ENCODE results near the gene SLC25A4.
A peak's percentile ranks its signal among the peaks of the same experiment; 100 is the strongest.
"Not testable (repeated sequence)": the region's sequence is repeated elsewhere in the genome, so short reads cannot be mapped to it uniquely, and the experiment has no call there.

Gene SLC25A4

GRCh38 chr4:185142912-185143600, at the start of gene SLC25A4:
Gene SLC25A4 (plus strand): TSS chr4:185143266. CDS start chr4:185143373, 107 bp downstream.
- DNase-seq, result peak; percentile 90

DNA sequence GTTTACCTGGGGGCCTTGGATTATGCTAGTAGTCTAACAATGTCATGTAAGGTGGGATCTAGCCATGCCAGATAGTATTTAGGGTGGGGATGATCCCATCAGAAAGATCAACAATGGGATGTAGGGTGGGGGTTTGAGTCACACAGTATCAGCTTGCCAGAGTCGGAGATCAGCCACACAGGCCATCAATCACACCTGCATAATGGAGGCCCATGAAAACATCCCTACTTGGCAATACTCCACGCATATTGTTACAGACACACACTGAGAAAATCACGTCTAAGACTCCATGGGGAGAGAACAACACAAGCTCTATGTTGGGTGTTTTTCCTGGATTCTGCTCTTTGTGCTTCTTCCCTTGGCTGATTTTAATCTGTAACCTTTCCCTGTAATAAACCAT, 49.5 kb upstream of the SLC25A4 start:
- peak; percentile 2 for DNase-seq

DNA sequence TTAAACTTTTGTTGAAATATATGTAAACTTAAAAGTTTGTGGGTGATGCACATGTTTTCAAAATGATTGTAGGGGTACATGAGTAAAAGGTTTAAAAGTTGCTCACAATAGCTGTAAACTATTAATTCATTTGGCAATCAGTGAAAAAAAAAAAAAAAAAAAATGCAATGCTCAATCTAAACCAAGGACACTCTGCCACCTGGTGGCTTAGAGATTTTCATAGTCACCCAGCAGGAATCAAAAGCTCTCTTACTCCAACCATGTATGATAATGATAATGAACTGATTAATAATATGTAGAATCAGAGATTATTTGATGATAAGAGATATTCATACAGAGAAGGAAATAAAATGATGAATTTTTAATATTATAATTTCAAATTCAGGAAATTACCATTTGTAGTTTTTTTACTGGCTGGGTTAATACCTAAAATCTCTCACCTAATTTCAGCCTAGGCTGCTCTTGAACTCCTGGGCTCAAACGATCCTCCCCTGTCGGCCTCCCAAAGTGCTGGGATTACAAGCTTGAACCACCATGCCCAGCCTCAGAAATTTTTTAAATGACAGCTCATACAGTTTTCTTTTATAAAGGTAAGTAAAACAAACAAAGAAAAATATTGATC, 46.9 kb upstream of the SLC25A4 start:
- peak; percentile 36 for DNase-seq

GRCh38 chr4:185098474-185098873, 44.6 kb upstream of the SLC25A4 start:
- no peak for DNase-seq

GRCh38 chr4:185099024-185099682, 43.9 kb upstream of the SLC25A4 start:
- DNase-seq, result no peak

DNA sequence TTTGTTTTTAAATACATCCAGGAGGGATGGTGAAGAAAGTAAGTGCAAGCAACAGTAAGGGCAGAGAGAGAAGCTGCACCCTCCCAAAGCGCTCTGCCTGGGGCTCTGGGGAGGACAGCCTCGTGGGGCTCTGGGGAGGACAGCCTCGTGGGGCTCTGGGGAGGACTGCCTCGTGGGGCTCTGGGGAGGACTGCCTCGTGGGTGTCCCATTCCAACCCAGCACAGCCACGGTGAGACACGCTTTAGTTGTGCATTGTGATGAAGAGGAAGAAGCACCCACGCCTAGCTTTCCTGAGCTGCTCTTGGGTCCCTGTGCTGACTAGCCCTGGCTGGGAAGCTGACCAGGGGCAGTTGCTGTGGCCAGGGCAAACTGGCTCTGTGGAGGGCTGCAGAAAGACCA, 43.1 kb upstream of the SLC25A4 start:
- no peak for DNase-seq

DNA sequence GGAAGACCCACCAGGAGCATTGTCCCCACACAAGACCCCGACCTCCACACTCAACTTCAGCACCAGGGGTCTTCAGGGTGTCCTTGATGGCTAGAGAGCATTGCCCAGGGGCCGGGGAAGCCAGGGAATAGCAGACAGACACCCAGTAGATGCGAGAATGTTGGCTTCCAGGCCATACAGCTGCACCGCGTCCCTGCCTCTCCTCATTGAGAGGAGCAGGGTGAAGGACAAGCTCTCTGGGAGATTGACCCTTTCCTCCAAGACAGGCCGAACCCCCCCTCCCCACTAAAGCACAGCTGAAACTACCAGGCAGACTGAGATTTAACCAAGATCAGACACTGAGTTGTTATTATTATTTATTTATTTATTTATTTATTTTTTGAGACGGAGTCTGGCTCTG, 42.6 kb upstream of the SLC25A4 start:
- no peak for DNase-seq

DNA sequence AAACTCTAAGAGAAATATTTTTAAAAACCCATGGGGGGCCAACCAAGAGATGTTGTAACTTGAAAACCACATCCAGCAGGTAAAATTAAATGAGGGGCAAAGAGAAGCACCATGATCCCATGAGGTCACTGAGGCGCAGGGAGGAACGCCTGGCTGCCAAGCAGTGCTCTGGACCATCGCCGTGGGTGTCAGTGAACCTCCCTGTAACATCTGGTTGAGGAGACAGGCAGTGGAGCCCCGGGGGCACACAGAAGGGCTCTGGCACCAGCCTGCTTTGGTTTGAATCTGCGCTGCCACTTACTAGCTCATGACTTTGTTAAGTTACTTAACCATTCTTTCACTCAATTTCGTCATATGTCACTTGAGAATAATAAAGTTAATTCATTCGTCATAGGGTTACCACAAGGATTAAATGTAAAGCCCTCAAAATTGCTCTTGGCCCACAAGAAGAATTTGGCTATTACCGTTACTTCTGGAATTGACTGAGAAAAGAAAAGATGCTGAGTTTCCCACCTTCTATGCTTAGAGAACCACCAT, 41.6 kb upstream of the SLC25A4 start:
- no peak for DNase-seq

- DNase-seq, result no peak
Measured at GRCh38 chr4:185104733-185105132, 38.3 kb upstream of the SLC25A4 start.

- DNase-seq, result no peak
Measured at GRCh38 chr4:185106353-185106752, 36.7 kb upstream of the SLC25A4 start.

- DNase-seq, result not testable (repeated sequence)
Measured at GRCh38 chr4:185107574-185107973, 35.5 kb upstream of the SLC25A4 start.

DNA sequence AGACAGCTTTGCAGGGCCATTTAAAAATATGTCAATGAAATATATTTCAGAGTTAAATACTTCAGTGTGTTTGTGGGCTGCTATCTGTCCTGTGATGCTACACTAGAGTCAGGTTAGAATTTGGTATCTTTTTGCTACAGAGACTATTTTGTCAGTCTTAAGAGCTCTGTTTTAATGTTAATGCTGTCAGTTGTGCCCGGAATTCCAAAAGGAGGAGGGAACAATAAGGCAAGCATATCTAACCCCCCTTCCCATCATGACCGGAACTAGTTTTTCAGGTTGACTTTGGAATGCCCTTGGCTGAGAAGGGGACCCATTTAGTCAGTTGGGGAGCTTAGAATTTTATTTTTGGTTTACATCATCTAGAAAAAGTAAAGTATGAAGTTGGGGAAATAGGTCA, 34.9 kb upstream of the SLC25A4 start:
- DNase-seq, result no peak

- no peak for DNase-seq
Measured at GRCh38 chr4:185108669-185109068, 34.4 kb upstream of the SLC25A4 start.

- DNase-seq, result no peak
Measured at GRCh38 chr4:185109736-185110135, 33.3 kb upstream of the SLC25A4 start.

DNA sequence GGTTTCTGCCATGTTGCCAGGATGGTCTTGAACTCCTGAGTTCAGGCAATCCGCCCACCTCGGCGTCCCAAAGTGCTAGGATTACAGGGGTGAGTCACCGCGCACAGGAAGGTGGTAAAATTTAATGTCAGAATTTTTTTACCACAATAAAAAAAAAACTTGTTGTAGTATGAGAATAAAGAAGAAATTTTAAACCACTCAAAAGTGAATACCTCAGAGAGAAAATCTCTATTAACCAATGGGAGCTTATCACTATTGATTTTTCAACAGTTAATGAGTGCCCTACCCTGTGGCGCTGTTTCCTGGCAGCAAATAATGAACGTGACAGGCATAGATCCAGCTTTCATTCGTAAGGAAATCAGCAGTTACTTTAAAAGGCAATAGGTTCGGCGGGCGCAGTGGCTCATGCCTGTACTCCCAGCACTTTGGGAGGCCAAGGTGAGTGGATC, 32.7 kb upstream of the SLC25A4 start:
- DNase-seq, result no peak

GRCh38 chr4:185112104-185112503, 31.0 kb upstream of the SLC25A4 start:
- DNase-seq, result no peak

DNA sequence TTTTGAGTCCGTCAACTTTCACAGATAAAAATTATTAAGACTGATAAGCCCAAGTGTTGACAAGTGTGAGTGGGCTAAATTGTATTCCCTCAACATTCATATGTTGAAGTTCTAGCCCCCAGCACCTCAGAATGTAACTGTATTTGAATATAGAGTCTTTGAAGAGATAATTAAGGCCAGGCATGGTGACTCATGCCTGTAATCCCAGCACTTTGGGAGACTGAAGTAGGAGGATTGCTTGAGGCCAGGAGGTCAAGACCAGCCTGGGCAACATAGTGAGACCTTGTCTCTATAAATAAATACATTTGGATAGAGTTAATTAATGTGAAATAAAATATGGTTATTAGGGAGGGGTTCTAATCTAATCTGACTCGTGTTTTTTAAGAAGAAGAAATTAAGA, 29.7 kb upstream of the SLC25A4 start:
- DNase-seq, result no peak

DNA sequence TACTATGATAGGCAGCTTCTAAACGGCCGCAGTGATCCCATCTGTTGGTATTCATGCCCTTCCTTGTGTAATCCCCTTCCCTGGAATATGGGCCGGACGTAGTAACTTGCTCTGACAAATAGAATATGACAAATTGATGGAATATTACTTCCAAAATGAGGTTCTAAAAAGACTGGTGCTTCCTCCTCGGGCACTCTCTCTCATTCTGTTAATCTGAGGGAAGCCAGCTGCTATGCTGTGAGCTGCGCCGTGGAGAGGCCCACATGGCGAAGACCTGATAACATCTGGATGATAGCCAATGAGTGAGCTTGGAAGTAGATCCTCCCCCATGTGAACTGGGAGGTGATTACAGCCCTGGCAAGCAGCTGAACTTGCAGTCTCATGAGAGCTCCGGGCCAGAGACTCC, 27.2 kb upstream of the SLC25A4 start:
- no peak for DNase-seq

- DNase-seq, result no peak
Measured at GRCh38 chr4:185117300-185117934, 25.6 kb upstream of the SLC25A4 start.

DNA sequence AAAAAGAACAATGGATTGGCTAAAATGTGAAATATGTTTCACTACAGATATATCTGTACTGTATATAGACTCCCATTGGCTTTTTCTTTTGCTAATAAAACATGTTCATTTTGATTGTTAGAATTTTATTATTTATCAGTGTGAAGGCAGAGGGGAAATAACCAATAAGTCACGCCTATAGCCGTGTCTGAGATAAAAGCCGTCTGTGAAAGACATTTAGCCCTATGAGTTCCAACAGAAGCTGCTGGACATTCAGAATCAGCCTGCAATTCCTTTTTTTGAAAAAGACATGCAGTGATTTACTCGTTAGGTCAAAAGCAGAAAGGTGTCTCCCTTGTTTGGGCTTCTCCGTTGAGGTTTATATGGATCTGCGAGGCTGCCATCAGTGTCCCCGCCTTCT, 24.2 kb upstream of the SLC25A4 start:
- DNase-seq, result no peak

DNA sequence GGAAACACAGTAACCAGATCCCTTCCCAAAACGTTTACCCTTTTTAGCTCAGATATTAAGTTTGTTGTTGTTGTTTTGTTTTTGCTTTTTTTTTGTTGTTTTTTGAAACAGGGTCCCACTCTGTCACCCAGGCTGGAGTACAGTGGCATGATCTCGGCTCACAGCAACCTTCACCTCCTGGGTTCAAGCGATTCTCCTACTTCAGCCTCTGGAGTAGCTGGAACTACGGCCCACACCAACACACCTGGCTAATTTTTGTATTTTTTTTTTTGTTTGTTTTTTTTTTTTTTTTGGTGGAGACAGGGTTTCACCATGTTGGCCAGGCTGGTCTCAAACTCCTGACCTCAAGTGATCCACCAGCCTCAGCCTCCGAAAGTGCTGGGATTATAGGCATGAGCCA, 23.6 kb upstream of the SLC25A4 start:
- DNase-seq, result not testable (repeated sequence)

DNA sequence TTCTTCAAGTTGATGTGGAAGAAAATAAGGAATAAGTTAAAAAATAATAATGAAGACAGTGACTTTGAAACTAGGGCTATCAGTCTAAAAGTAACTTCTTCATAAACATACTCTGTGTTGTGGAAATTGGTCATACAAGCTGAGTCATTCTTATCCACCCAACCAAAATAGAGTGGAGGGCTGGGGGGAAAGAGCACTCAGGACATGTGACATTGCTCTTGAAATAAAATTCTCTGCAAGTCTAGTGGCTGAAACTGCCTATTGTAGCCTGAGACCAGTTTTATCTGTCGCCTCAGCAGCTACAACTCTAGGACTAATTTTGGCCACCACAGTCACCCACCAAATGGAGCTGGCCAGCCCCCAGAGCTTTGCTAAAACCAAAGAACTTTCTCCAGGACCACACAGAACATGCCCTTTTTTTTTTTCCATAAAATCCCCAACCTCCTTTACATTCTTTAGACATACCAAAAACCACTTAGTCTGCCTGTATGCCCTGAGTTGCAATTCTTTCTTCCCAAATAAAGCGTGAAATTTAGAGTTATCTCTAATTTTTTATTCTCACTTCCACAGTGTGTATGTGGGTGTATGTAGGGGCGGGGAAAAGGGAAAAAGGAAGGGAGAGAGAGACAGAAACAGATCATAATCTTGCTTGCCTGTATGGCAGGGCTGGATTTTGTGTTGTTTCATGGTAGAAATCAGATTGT, 23.0 kb upstream of the SLC25A4 start:
- DNase-seq, result no peak

DNA sequence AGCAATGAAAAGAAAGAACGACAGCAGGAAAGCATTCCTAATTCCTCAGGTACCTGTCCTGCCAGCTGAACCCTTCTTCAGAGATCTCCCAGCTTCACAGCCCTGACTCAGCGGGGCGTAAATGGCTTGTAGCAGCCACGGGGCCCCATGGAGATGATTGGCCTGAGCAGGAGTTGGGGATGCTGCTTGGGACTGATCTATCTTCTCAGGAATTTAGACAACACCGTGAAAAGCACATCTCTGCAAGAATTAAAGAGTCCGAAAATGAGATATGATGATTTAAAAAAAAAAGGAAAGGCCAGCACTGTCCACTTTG, 22.5 kb upstream of the SLC25A4 start:
- no peak for DNase-seq
